IMR-90 (cell line): ENCODE results near the gene SLC39A3.

Source experiments
- BHLHE40 ChIP-seq: fragments of 150-350 bp; IDR thresholded peaks from 2 replicates; pipeline ENCODE4 v1.6.1; 2016; ENCODE audit warnings: mild to moderate bottlenecking, low read depth, low read length
- CEBPB ChIP-seq: IDR thresholded peaks from 2 replicates; pipeline ENCODE4 v1.6.1; 2012; ENCODE audit warnings: low read depth, low read length, improper control_type of control experiment
- CTCF ChIP-seq: conservative IDR thresholded peaks from 2 replicates; pipeline ENCODE4 v1.5.1; 2012; ENCODE audit warnings: mild to moderate bottlenecking, low read depth, low read length, improper control_type of control experiment
- ELK1 ChIP-seq: fragments of 150-350 bp; IDR thresholded peaks from 2 replicates; pipeline ENCODE4 v1.6.1; 2016; ENCODE audit warnings: low read depth, mild to moderate bottlenecking, low read length, moderate library complexity, borderline replicate concordance
- FOS ChIP-seq: fragments of 150-350 bp; IDR thresholded peaks from 2 replicates; pipeline ENCODE4 v1.6.1; 2016; ENCODE audit warnings: low read depth, low read length
- MAZ ChIP-seq: IDR thresholded peaks from 2 replicates; pipeline ENCODE4 v1.6.1; 2012; ENCODE audit warnings: low read depth, mild to moderate bottlenecking, low read length, improper control_type of control experiment, moderate library complexity, borderline replicate concordance
- MXI1 ChIP-seq: IDR thresholded peaks from 2 replicates; pipeline ENCODE4 v1.6.1; 2012; ENCODE audit warnings: low read depth, mild to moderate bottlenecking, low read length, moderate library complexity, borderline replicate concordance
- POLR2A ChIP-seq: IDR thresholded peaks from 2 replicates; pipeline ENCODE4 v1.6.1; 2012; ENCODE audit warnings: mild to moderate bottlenecking, low read depth, low read length
- RAD21 ChIP-seq: IDR thresholded peaks from 2 replicates; pipeline ENCODE4 v1.6.1; 2012; ENCODE audit warnings: low read length, improper control_type of control experiment
- RCOR1 ChIP-seq: IDR thresholded peaks from 2 replicates; pipeline ENCODE4 v1.6.1; 2012; ENCODE audit warnings: mild to moderate bottlenecking, low read length, improper control_type of control experiment; ENCODE audit not compliant: insufficient replicate concordance
- RFX5 ChIP-seq: IDR thresholded peaks from 2 replicates; pipeline ENCODE4 v1.8.0; 2012; ENCODE audit warnings: low read depth, mild to moderate bottlenecking, low read length, moderate library complexity
- USF2 ChIP-seq: fragments of 150-350 bp; IDR thresholded peaks from 2 replicates; pipeline ENCODE4 v1.6.1; 2017; ENCODE audit warnings: mild to moderate bottlenecking, antibody characterized with exemption, low read length, low read depth

- no peak for TF ChIP-seq CTCF
- no peak for TF ChIP-seq USF2
- TF ChIP-seq RCOR1: no peak
- no peak for TF ChIP-seq POLR2A
- no peak for TF ChIP-seq ELK1
- no peak for TF ChIP-seq RFX5
- no peak for TF ChIP-seq BHLHE40
- no peak for TF ChIP-seq CEBPB
- TF ChIP-seq MAZ: no peak
- no peak for TF ChIP-seq MXI1
- TF ChIP-seq FOS: no peak
- no peak for TF ChIP-seq RAD21
Measured at GRCh38 chr19:2761309-2761677, 21.5 kb upstream of the SLC39A3 start.
